Thyroid gland (tissue), 4 donors: ENCODE results near the gene WDR64. TPM values are rescaled to one million over a fixed set of nuclear protein-coding genes. Genes with fewer than 3 reads are reported as not detected.
A peak's percentile ranks its signal among the peaks of the same experiment; 100 is the strongest.

Experiments used
- DNase-seq, 2 donors: peaks; one replicate each; pipeline ENCODE4 v3.0.0-alpha.2; 2019
- H3K27ac ChIP-seq, 3 donors: fragments of 200-600 bp; sonication (generic); 1 replicate in 2 of 3; 2 replicates in 1 of 3; pipeline ENCODE4 v1.5.1; 2016 to 2019; ENCODE audit warnings: mild to moderate bottlenecking in 1 of 3, moderate library complexity in 1 of 3
- H3K27me3 ChIP-seq: fragments of 200-600 bp; sonication (generic); one replicate; pipeline ENCODE4 v1.5.1; 2019
- H3K36me3 ChIP-seq, 2 donors: fragments of 200-600 bp; sonication (generic); one replicate each; pipeline ENCODE4 v1.5.1; 2016 to 2019
- H3K4me1 ChIP-seq, 2 donors: fragments of 200-600 bp; sonication (generic); one replicate each; pipeline ENCODE4 v1.5.1; 2017 to 2019
- H3K4me3 ChIP-seq, 3 donors: fragments of 200-600 bp; sonication (generic); replicated peaks in 1 of 3; 1 replicate in 2 of 3; 2 replicates in 1 of 3; pipeline ENCODE4 v1.5.1; 2016; ENCODE audit warnings: mild to moderate bottlenecking in 1 of 3
- H3K9me3 ChIP-seq: fragments of 200-600 bp; sonication (generic); one replicate; pipeline ENCODE4 v1.5.1; 2017
- POLR2A ChIP-seq, 2 donors: fragments of 450-650 bp; IDR thresholded peaks; one replicate each; pipeline ENCODE4 v1.6.1; 2017; ENCODE audit warnings: antibody characterized with exemption in 2 of 2, mild to moderate bottlenecking in 2 of 2, moderate library complexity in 1 of 2
- WGBS, 2 donors: methylation state at CpG; one replicate each; pipeline ENCODE4 v1.1.5; 2017; 5-methylcytosine and 5-hydroxymethylcytosine counted together
- intact Hi-C: fragments of 100-400 bp; cut with DNase I; formaldehyde crosslinking; loops from one replicate; pipeline ENCODE4 v1.15.1; 2023
- total RNA-seq, 4 donors: library from RNA; depleted of rRNA; stranded (reverse); fragments of >200 nt; gene quantifications; one replicate each; pipeline ENCODE4 v1.2.3, GENCODE V29; 2016
- TF ChIP-seq, protein P1 (sequence below), 6 experiments: fragments of 200-600 bp in 3 of 6; fragments of 450-650 bp in 3 of 6; sonication (generic) in 3 of 6; IDR thresholded peaks; one replicate each; pipeline ENCODE4 v1.5.1; 2016 to 2019; ENCODE audit warnings: antibody characterized with exemption in 6 of 6, mild to moderate bottlenecking in 2 of 6, inconsistent platforms in 1 of 6, moderate library complexity in 1 of 6

Gene WDR64
- total RNA-seq, 4 donors from 2014 or later = not detected

DNA sequence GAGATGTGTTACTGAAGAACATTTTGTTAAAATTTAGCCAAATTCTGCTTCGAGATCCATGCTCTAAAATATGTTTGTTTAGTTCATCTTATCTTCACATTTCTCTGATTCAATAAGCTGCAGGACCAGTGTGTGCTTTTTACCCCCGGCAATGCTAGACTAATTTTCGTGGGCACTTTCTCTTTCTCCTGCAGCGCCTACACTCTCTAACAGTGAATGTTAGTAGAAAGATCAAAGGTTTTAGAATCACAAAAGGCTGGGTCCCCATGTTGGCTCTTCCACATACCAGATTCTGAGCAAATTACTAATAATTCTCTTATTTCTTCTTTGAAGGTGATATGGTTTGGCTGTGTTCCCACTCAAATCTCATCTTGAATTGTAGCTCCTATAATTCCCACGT, 20.4 kb upstream of the WDR64 start:
- Histone ChIP-seq H3K4me1 (peaks cover 0 to 4% of the 10 kb centered on the region in 2 donors), H3K27ac (no peak overlapping the region), H3K4me3 (no peak overlapping the region), H3K27me3 (no peaks in the 10 kb centered on the region), H3K9me3 (no peaks in the 10 kb centered on the region), H3K36me3 (no peaks in the 10 kb centered on the region)
- intact Hi-C loops = no loop called here
- WGBS, 2 donors = 85 to 90% methylated on average over 5 of the region's 5 CpGs
- TF ChIP-seq, protein P1, sequence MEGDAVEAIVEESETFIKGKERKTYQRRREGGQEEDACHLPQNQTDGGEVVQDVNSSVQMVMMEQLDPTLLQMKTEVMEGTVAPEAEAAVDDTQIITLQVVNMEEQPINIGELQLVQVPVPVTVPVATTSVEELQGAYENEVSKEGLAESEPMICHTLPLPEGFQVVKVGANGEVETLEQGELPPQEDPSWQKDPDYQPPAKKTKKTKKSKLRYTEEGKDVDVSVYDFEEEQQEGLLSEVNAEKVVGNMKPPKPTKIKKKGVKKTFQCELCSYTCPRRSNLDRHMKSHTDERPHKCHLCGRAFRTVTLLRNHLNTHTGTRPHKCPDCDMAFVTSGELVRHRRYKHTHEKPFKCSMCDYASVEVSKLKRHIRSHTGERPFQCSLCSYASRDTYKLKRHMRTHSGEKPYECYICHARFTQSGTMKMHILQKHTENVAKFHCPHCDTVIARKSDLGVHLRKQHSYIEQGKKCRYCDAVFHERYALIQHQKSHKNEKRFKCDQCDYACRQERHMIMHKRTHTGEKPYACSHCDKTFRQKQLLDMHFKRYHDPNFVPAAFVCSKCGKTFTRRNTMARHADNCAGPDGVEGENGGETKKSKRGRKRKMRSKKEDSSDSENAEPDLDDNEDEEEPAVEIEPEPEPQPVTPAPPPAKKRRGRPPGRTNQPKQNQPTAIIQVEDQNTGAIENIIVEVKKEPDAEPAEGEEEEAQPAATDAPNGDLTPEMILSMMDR (IDR thresholded peaks at IDR 0.05) = no peak
- no peak for TF ChIP-seq POLR2A (IDR thresholded peaks at IDR 0.05)
- DNase-seq = no peak

DNA sequence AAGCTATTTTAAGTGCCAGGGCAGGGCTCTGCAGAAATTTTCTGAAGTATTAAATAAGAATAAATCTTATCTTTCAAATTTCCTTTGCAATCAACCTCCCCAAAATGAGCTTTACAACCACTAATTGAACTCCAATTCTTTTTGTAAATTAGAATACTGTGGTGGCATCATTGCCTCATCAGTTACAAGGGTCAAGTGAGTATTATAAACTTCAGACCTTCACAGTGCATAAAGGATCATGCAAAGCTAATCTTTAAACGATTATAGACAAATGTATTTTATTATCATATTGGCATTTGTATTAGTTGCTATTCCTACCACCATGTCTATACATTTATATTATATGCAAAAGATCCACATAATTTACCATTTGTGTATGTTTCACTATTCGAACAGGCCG, 19.1 kb upstream of the WDR64 start:
- 91 to 97% methylated on average over 3 of the region's 3 CpGs for WGBS, 2 donors
- Histone ChIP-seq H3K27me3 (no peaks in the 10 kb centered on the region), H3K9me3 (no peaks in the 10 kb centered on the region), H3K36me3 (no peaks in the 10 kb centered on the region), H3K4me3 (no peak overlapping the region), H3K4me1 (peaks cover 7 to 17% of the 10 kb centered on the region in 2 donors), H3K27ac (no peak overlapping the region)
- intact Hi-C loops = no loop called here
- no peak for DNase-seq
- TF ChIP-seq, protein P1 (IDR thresholded peaks at IDR 0.05) = no peak
- TF ChIP-seq POLR2A (IDR thresholded peaks at IDR 0.05) = no peak

- no peak overlapping the region for H3K4me3 ChIP-seq
- intact Hi-C loops = no loop called here
- TF ChIP-seq POLR2A (IDR thresholded peaks at IDR 0.05) = no peak
- TF ChIP-seq, protein P1 (IDR thresholded peaks at IDR 0.05) = no peak
- no peak for DNase-seq
- H3K4me1 ChIP-seq = peaks cover 18 to 27% of the 10 kb centered on the region in 2 donors
- H3K9me3 ChIP-seq = no peaks in the 10 kb centered on the region
- H3K27me3 ChIP-seq = no peaks in the 10 kb centered on the region
- H3K27ac ChIP-seq = no peak overlapping the region
- 94 to 96% methylated on average over 4 of the region's 4 CpGs for WGBS, 2 donors
- H3K36me3 ChIP-seq = no peaks in the 10 kb centered on the region
Observed at GRCh38 chr1:241635556-241636152, 16.4 kb upstream of the WDR64 start.

GRCh38 chr1:241636291-241636690, 15.8 kb upstream of the WDR64 start:
- Histone ChIP-seq H3K4me1 (peaks cover 18 to 27% of the 10 kb centered on the region in 2 donors), H3K36me3 (no peaks in the 10 kb centered on the region), H3K27ac (no peak overlapping the region), H3K27me3 (no peaks in the 10 kb centered on the region), H3K4me3 (no peak overlapping the region), H3K9me3 (no peaks in the 10 kb centered on the region)
- TF ChIP-seq POLR2A (IDR thresholded peaks at IDR 0.05) = no peak
- TF ChIP-seq, protein P1 (IDR thresholded peaks at IDR 0.05) = no peak
- WGBS, 2 donors = 87% methylated on average over 1 of the region's 1 CpG
- intact Hi-C loops = no loop called here
- DNase-seq = no peak

- intact Hi-C loops = no loop called here
- Histone ChIP-seq H3K4me3 (no peak overlapping the region), H3K4me1 (peaks cover 18 to 27% of the 10 kb centered on the region in 2 donors)
Observed at GRCh38 chr1:241637046-241637590, 15.0 kb upstream of the WDR64 start.

More at GRCh38 chr1:241637046-241637590, 15.0 kb upstream of the WDR64 start:
- DNase-seq = no peak
- Histone ChIP-seq H3K27ac (peak overlapping the region in 1 of 3 donors; percentile 25), H3K9me3 (no peaks in the 10 kb centered on the region), H3K36me3 (no peaks in the 10 kb centered on the region), H3K27me3 (no peaks in the 10 kb centered on the region)
- TF ChIP-seq, protein P1 (IDR thresholded peaks at IDR 0.05) = no peak
- no peak for TF ChIP-seq POLR2A (IDR thresholded peaks at IDR 0.05)
